OCI-LY1 (cell line): ENCODE measurements around the gene PCSK5.

Source experiments
- EZH2 ChIP-seq: fragments of 200-600 bp; sonication (generic), shearing (Covaris generic); IDR thresholded peaks from 2 replicates; pipeline ENCODE4 v1.8.0; 2017; ENCODE audit warnings: borderline replicate concordance, mixed run types, mild to moderate bottlenecking, antibody characterized with exemption, low read length, moderate library complexity, mixed read lengths
- TF ChIP-seq, protein P1 (sequence below): fragments of 200-600 bp; sonication (generic), shearing (Covaris generic); IDR thresholded peaks from 2 replicates; pipeline ENCODE4 v1.5.1; 2017; ENCODE audit warnings: mild to moderate bottlenecking, antibody characterized with exemption, low read length, moderate library complexity, mixed read lengths

DNA sequence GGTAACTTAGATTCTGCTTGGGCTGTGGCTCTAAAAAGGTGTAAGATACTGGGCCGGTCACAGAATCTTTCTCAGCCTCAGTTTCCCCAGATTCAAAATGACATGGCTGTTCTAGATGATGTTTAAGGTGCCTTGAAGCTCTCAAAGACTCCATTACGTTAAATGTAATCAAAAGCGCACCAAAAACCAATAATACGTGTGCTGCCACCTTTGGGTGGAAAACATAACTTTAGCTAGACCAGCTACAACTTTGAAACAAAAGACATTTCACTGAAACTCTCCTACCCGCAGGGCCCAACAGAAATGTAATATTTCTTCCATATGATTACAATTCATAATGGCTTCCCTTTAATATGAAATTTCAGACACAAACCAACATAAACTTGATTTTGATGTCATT, 35.0 kb upstream of the PCSK5 start:
- no peak for TF ChIP-seq EZH2
- TF ChIP-seq, protein P1, sequence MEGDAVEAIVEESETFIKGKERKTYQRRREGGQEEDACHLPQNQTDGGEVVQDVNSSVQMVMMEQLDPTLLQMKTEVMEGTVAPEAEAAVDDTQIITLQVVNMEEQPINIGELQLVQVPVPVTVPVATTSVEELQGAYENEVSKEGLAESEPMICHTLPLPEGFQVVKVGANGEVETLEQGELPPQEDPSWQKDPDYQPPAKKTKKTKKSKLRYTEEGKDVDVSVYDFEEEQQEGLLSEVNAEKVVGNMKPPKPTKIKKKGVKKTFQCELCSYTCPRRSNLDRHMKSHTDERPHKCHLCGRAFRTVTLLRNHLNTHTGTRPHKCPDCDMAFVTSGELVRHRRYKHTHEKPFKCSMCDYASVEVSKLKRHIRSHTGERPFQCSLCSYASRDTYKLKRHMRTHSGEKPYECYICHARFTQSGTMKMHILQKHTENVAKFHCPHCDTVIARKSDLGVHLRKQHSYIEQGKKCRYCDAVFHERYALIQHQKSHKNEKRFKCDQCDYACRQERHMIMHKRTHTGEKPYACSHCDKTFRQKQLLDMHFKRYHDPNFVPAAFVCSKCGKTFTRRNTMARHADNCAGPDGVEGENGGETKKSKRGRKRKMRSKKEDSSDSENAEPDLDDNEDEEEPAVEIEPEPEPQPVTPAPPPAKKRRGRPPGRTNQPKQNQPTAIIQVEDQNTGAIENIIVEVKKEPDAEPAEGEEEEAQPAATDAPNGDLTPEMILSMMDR, result peak; percentile 66
